NCI-H226 (cell line): ENCODE results near the gene EYA4.

Source experiments
- DNase-seq: peaks from one replicate; pipeline ENCODE4 v3.0.0-alpha.2; 2015

EYA4 gene

GRCh38 chr6:133242637-133243585, 1.8 kb downstream of the EYA4 start:
- DNase-seq = no peak

GRCh38 chr6:133243723-133244305, 2.7 kb downstream of the EYA4 start:
- no peak for DNase-seq

- no peak for DNase-seq
Measured at GRCh38 chr6:133244519-133244918, 3.4 kb downstream of the EYA4 start.

GRCh38 chr6:133245007-133245406, 3.9 kb downstream of the EYA4 start:
- no peak for DNase-seq

- no peak for DNase-seq
Measured at GRCh38 chr6:133245422-133245903, 4.3 kb downstream of the EYA4 start.

GRCh38 chr6:133247581-133247980, 6.4 kb downstream of the EYA4 start:
- no peak for DNase-seq

GRCh38 chr6:133248241-133249001, 7.3 kb downstream of the EYA4 start:
- no peak for DNase-seq

- no peak for DNase-seq
Measured at GRCh38 chr6:133251688-133252087, 10.5 kb downstream of the EYA4 start.

GRCh38 chr6:133254552-133255228, 13.5 kb downstream of the EYA4 start:
- peak; percentile 6 for DNase-seq

GRCh38 chr6:133257545-133258105, 16.5 kb downstream of the EYA4 start:
- DNase-seq = no peak

- DNase-seq = no peak
Measured at GRCh38 chr6:133259561-133259960, 18.4 kb downstream of the EYA4 start.

- DNase-seq = no peak
Measured at GRCh38 chr6:133262804-133263203, 21.6 kb downstream of the EYA4 start.

- DNase-seq = no peak
Measured at GRCh38 chr6:133265066-133265465, 23.9 kb downstream of the EYA4 start.

GRCh38 chr6:133266186-133266585, 25.0 kb downstream of the EYA4 start:
- DNase-seq = no peak

GRCh38 chr6:133268621-133269020, 27.5 kb downstream of the EYA4 start:
- DNase-seq = no peak

- no peak for DNase-seq
Measured at GRCh38 chr6:133274813-133275212, 33.7 kb downstream of the EYA4 start.

GRCh38 chr6:133275213-133275612, 34.1 kb downstream of the EYA4 start:
- DNase-seq = no peak

GRCh38 chr6:133277228-133277899, 36.2 kb downstream of the EYA4 start:
- no peak for DNase-seq

GRCh38 chr6:133277900-133278545, 36.9 kb downstream of the EYA4 start:
- no peak for DNase-seq

GRCh38 chr6:133286765-133287164, 45.6 kb downstream of the EYA4 start:
- DNase-seq = no peak

GRCh38 chr6:133288662-133289061, 47.5 kb downstream of the EYA4 start:
- no peak for DNase-seq
